WTC11 (cell line): ENCODE measurements around the gene KDM2B. TPM values are rescaled to one million over a fixed set of nuclear protein-coding genes. Genes with fewer than 3 reads are reported as not detected.
A peak's percentile ranks its signal among the peaks of the same experiment; 100 is the strongest.

ENCODE experiments used
- ATAC-seq: fragments of 200-7000 bp; cut with Tn5 transposase; 2 replicates; pipeline ENCODE4 v1.10.0; 2021; ENCODE audit warnings: mild to moderate bottlenecking, moderate library complexity
- CTCF ChIA-PET: fragments of 300-600 bp; sonication (Branson Sonifier 250); formaldehyde crosslinking; loops from one replicate; lab custom pipeline; 2021; ENCODE audit warnings: antibody characterized with exemption; lab: Charles Lee
- POLR2A ChIA-PET: fragments of 350-600 bp; sonication (Branson Sonifier 250); formaldehyde crosslinking; loops from one replicate; lab custom pipeline; 2021; ENCODE audit warnings: antibody characterized with exemption; lab: Charles Lee
- DNase-seq: peaks from one replicate; pipeline ENCODE4 v3.0.0; 2021; ENCODE audit warnings: low spot score
- H3K27ac Mint-ChIP-seq: 2 replicates; pipeline ENCODE4 v1.8.0; 2021; ENCODE audit warnings: mixed read lengths
- H3K27me3 Mint-ChIP-seq: 2 replicates; pipeline ENCODE4 v1.8.0; 2021; ENCODE audit warnings: low read depth, mild to moderate bottlenecking, moderate library complexity, mixed read lengths
- H3K36me3 Mint-ChIP-seq: 2 replicates; pipeline ENCODE4 v1.8.0; 2021; ENCODE audit warnings: mixed read lengths
- H3K4me1 Mint-ChIP-seq: 2 replicates; pipeline ENCODE4 v1.8.0; 2022; ENCODE audit warnings: mixed read lengths
- H3K4me3 Mint-ChIP-seq: 2 replicates; pipeline ENCODE4 v1.8.0; 2021; ENCODE audit warnings: mild to moderate bottlenecking, moderate library complexity, mixed read lengths
- H3K9me3 Mint-ChIP-seq: 2 replicates; pipeline ENCODE4 v1.8.0; 2021; ENCODE audit warnings: mixed read lengths
- CTCF ChIP-seq: fragments of 200-600 bp; IDR thresholded peaks from 2 replicates; pipeline ENCODE4 v1.8.0; 2022; ENCODE audit warnings: antibody characterized with exemption
- ESRRA ChIP-seq: sonication (generic); formaldehyde crosslinking; IDR thresholded peaks from 2 replicates; pipeline ENCODE4 v1.8.1; 2022; ENCODE audit warnings: mild to moderate bottlenecking, missing genetic modification reagents, borderline replicate concordance
- IRF1 ChIP-seq: sonication (generic); formaldehyde crosslinking; IDR thresholded peaks from 2 replicates; pipeline ENCODE4 v1.8.0; 2023; ENCODE audit warnings: missing genetic modification reagents
- OVOL2 ChIP-seq: fragments of 250-450 bp; sonication (Bioruptor Pico); IDR thresholded peaks from 2 replicates; pipeline ENCODE4 v1.9.0; 2021; ENCODE audit warnings: mild to moderate bottlenecking, borderline replicate concordance
- USF1 ChIP-seq: sonication (generic); formaldehyde crosslinking; IDR thresholded peaks from 2 replicates; pipeline ENCODE4 v1.8.0; 2022; ENCODE audit warnings: mild to moderate bottlenecking, missing genetic modification reagents
- ZNF423 ChIP-seq: fragments of 250-450 bp; sonication (Bioruptor Pico); IDR thresholded peaks from 2 replicates; pipeline ENCODE4 v2.1.2; 2022; ENCODE audit warnings: mild to moderate bottlenecking, moderate library complexity
- total RNA-seq: library from RNA; stranded (reverse); gene quantifications from 3 replicates; pipeline ENCODE4 v1.2.3, GENCODE V29; 2021
- TF ChIP-seq, protein P1 (sequence below): fragments of 250-450 bp; sonication (Bioruptor Pico); IDR thresholded peaks from 2 replicates; pipeline ENCODE4 v1.9.0; 2021; ENCODE audit warnings: mild to moderate bottlenecking
- TF ChIP-seq, protein P2 (sequence below): fragments of 250-450 bp; sonication (Bioruptor Pico); IDR thresholded peaks from 2 replicates; pipeline ENCODE4 v1.9.0; 2021; ENCODE audit warnings: mild to moderate bottlenecking, borderline replicate concordance
- TF ChIP-seq, protein P3 (sequence below): sonication (generic); formaldehyde crosslinking; IDR thresholded peaks from 2 replicates; pipeline ENCODE4 v1.8.1; 2022; ENCODE audit warnings: mild to moderate bottlenecking, missing genetic modification reagents, moderate library complexity, borderline replicate concordance
- TF ChIP-seq, protein P4 (sequence below): sonication (generic); formaldehyde crosslinking; IDR thresholded peaks from 2 replicates; pipeline ENCODE4 v1.8.1; 2023; ENCODE audit warnings: mild to moderate bottlenecking, missing genetic modification reagents, moderate library complexity

KDM2B gene
- total RNA-seq, 1 experiment from 2014 or later = 147 TPM

GRCh38 chr12:121582583-121583333, 1.9 kb upstream of the KDM2B start (continued):
- TF ChIP-seq, protein P1, sequence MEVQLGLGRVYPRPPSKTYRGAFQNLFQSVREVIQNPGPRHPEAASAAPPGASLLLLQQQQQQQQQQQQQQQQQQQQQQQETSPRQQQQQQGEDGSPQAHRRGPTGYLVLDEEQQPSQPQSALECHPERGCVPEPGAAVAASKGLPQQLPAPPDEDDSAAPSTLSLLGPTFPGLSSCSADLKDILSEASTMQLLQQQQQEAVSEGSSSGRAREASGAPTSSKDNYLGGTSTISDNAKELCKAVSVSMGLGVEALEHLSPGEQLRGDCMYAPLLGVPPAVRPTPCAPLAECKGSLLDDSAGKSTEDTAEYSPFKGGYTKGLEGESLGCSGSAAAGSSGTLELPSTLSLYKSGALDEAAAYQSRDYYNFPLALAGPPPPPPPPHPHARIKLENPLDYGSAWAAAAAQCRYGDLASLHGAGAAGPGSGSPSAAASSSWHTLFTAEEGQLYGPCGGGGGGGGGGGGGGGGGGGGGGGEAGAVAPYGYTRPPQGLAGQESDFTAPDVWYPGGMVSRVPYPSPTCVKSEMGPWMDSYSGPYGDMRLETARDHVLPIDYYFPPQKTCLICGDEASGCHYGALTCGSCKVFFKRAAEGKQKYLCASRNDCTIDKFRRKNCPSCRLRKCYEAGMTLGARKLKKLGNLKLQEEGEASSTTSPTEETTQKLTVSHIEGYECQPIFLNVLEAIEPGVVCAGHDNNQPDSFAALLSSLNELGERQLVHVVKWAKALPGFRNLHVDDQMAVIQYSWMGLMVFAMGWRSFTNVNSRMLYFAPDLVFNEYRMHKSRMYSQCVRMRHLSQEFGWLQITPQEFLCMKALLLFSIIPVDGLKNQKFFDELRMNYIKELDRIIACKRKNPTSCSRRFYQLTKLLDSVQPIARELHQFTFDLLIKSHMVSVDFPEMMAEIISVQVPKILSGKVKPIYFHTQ (CRISPR knock-in tag) = no peak
- TF ChIP-seq, protein P2, sequence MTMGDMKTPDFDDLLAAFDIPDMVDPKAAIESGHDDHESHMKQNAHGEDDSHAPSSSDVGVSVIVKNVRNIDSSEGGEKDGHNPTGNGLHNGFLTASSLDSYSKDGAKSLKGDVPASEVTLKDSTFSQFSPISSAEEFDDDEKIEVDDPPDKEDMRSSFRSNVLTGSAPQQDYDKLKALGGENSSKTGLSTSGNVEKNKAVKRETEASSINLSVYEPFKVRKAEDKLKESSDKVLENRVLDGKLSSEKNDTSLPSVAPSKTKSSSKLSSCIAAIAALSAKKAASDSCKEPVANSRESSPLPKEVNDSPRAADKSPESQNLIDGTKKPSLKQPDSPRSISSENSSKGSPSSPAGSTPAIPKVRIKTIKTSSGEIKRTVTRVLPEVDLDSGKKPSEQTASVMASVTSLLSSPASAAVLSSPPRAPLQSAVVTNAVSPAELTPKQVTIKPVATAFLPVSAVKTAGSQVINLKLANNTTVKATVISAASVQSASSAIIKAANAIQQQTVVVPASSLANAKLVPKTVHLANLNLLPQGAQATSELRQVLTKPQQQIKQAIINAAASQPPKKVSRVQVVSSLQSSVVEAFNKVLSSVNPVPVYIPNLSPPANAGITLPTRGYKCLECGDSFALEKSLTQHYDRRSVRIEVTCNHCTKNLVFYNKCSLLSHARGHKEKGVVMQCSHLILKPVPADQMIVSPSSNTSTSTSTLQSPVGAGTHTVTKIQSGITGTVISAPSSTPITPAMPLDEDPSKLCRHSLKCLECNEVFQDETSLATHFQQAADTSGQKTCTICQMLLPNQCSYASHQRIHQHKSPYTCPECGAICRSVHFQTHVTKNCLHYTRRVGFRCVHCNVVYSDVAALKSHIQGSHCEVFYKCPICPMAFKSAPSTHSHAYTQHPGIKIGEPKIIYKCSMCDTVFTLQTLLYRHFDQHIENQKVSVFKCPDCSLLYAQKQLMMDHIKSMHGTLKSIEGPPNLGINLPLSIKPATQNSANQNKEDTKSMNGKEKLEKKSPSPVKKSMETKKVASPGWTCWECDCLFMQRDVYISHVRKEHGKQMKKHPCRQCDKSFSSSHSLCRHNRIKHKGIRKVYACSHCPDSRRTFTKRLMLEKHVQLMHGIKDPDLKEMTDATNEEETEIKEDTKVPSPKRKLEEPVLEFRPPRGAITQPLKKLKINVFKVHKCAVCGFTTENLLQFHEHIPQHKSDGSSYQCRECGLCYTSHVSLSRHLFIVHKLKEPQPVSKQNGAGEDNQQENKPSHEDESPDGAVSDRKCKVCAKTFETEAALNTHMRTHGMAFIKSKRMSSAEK = no peak
- TF ChIP-seq, protein P3, sequence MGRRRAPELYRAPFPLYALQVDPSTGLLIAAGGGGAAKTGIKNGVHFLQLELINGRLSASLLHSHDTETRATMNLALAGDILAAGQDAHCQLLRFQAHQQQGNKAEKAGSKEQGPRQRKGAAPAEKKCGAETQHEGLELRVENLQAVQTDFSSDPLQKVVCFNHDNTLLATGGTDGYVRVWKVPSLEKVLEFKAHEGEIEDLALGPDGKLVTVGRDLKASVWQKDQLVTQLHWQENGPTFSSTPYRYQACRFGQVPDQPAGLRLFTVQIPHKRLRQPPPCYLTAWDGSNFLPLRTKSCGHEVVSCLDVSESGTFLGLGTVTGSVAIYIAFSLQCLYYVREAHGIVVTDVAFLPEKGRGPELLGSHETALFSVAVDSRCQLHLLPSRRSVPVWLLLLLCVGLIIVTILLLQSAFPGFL (CRISPR knock-in tag) = no peak
- TF ChIP-seq OVOL2 (CRISPR knock-in tag) = no peak
- no peak for TF ChIP-seq CTCF

GRCh38 chr12:121581686-121582429, 1.0 kb upstream of the KDM2B start:
- ATAC-seq (no peak), DNase-seq (no peak)
- H3K9me3 Mint-ChIP-seq = no peaks in the 10 kb centered on the region
- peaks cover 37% of the 10 kb centered on the region for H3K4me1 Mint-ChIP-seq
- H3K27ac Mint-ChIP-seq = peak overlapping the region; percentile 98
- TF ChIP-seq USF1 (CRISPR knock-in tag) (peak; percentile 65), ESRRA (CRISPR knock-in tag) (no peak), IRF1 (CRISPR knock-in tag) (no peak), ZNF423 (CRISPR knock-in tag) (no peak)
- TF ChIP-seq, protein P4, sequence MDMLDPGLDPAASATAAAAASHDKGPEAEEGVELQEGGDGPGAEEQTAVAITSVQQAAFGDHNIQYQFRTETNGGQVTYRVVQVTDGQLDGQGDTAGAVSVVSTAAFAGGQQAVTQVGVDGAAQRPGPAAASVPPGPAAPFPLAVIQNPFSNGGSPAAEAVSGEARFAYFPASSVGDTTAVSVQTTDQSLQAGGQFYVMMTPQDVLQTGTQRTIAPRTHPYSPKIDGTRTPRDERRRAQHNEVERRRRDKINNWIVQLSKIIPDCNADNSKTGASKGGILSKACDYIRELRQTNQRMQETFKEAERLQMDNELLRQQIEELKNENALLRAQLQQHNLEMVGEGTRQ (CRISPR knock-in tag) = peak; percentile 44
- TF ChIP-seq, protein P3 (CRISPR knock-in tag) = no peak
- ChIA-PET CTCF (interaction anchor here (1.1 to 6.0 kb wide), 7 partner anchors 29 to 230 kb away, joined by 3 to 61 read pairs (median 7); partner anchors contain the start of genes MORN3 and ORAI1), POLR2A (interaction anchor here (0.6 to 6.9 kb wide), 6 partner anchors 28 to 180 kb away, joined by 3 to 73 read pairs (median 4); partner anchors contain the start of gene ORAI1)
- 0 out of 2 replicates have a peak, but pooled peaks cover 2% of the 10 kb centered on the region for H3K36me3 Mint-ChIP-seq
- peak overlapping the region; percentile 99 for H3K4me3 Mint-ChIP-seq
- no peaks in the 10 kb centered on the region for H3K27me3 Mint-ChIP-seq
